GOT3 (cell line): ENCODE results near the gene PRKAG2.

ENCODE experiments used
- DNase-seq: peaks from one replicate; lab custom pipeline; 2025; ENCODE audit warnings: mixed read lengths; lab: John Stamatoyannopoulos, UW

The PRKAG2 gene

GRCh38 chr7:151726652-151727578 is 150.0 kb downstream of the PRKAG2 start:
- DNase-seq = no peak

- no peak for DNase-seq
Measured at GRCh38 chr7:151725844-151726651, 150.9 kb downstream of the PRKAG2 start.

DNA sequence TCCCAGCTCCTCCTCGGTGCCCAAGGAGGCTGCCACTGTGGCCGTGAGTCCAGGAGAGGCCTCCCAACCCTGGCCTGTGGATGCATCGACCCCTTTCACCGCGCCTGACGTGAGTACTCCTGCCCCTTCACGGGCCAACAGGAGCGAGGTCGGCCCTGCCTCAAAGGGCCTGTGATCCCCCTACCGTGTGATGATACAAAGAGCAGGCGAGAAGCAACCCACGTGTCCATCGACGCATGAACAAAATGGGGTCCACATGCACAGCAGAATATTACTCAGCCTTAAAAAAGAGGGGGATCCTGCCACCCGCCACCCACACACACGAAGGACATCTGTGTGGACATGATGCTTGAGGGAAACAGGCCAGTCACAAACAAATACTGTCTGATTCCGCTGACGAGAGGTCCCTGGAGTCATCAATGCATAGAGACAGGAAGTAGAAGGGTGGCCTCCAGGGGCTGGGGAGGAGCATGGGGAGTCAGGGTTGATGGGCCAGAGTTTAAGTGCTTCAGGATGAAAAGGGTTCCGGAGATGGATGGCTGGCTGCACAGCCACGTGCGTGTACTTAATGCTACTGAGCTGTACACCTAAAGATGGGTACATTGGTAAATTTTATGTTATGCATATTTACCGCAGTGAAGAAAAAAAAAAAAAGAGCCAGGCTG is 151.9 kb downstream of the PRKAG2 start:
- no peak for DNase-seq

DNA sequence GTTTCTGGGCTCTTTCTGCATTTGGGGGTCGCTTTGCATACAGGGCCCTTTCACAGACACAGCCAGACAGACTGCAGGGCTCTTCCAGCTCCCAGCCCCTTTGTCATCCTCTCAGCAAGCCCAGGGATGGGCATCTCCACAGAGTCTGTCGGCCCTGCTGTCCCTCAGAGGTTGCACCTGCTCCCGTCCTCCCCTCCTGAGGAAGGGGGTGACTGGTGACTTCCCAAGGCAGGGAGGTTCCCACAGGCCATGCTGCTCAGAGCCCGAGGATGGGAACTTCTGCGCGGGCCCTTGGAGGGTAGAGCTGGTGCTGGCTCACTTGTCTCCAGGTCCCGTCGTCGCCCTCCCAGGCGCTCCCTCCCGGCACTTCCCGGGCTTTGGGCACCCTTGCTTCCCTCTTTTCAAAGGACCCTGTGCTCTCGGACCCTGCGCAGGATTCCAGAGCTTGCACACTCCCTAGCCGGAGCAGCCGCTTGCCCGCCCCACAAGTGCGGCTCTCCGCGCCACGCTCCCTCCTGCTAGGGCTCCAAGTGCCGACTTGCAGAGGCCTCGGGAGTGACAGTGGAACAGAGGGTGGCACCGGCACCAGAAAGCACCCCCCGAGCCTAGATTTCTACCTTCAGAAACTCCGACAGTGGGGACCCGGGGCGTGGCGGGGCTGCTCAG is 152.5 kb downstream of the PRKAG2 start:
- DNase-seq = no peak

- no peak for DNase-seq
Measured at GRCh38 chr7:151723321-151723720, 153.6 kb downstream of the PRKAG2 start.

GRCh38 chr7:151722533-151722932 is 154.4 kb downstream of the PRKAG2 start:
- DNase-seq = no peak

DNA sequence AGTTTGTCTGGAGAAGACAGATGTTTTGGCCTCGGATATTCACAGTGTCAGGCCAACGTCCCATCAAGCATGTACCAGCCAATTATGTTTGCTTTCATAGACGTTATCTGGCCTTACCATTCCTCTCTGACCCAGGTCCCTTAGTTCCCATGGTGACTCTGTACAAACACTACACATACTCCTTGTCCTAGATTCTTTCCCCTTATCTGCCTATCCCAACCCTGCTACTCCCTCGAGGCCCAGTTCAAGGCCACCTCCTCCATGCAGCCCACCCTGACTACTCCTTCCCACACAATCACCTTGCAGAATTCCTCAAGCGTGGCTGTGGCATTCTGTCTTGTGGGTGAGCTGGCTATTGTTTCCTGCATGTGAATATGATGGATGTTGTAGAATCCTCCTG is 155.2 kb downstream of the PRKAG2 start:
- DNase-seq = no peak

GRCh38 chr7:151721236-151721635 is 155.7 kb downstream of the PRKAG2 start:
- DNase-seq = no peak

GRCh38 chr7:151720280-151720679 is 156.6 kb downstream of the PRKAG2 start:
- no peak for DNase-seq

DNA sequence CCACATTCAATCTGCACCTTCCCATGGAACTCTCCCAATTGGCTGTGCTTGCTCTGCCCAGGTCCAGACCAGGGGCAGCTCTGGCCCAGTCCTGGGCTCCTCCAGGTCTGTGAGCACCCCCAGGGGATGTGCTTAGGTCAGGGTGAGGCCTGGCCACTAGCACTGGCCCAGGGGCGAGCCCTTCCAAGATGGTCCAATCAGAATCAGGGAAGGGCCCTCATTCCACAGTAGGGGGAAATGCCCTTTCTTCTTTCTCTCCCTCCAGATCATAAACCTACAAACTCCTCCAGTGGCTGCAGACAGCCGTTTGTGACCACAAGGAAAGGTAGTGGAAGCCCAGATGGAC is 157.0 kb downstream of the PRKAG2 start:
- DNase-seq = no peak

DNA sequence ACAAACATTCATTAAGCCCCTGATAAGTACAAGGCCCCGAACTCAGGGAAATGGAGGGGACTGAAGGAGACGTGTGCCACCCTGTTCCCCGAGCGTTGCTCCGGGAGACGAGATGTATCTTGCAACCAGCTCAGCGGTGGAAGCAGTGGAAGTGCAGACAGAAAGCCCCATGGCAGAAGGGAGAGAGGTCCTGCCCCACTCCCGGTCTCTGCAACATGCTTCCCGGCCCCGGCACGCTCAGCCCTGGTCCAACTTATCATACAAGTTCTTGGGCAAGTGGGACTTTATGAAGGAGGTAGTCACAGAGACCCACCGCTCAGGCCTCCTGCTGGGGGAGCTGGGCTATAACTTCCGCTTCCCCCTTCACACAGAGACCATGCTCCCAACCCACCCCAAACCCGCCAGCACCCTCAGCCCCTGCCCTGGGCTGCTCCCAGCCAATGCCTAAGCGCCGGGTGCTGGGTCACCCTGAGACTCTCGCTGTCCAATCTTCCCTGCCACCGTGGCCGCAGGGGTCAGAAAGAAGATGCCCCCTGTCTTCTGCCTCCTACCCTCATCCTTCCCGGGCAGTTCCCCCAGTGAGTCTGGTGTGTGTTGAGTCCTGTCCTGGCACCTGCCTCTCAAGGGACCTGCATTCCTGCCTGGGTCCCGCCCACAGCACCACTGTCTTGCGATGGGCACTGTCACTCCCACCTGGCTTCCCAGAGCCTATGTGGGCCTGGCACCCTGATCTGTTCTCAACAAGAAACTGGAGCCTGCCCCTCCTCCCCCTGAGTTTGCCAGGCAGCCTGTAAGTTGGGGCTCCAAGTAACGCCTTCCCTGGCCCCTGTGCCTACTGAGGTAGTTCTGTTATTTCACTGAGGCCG is 157.7 kb downstream of the PRKAG2 start:
- no peak for DNase-seq

GRCh38 chr7:151717918-151718317 is 159.0 kb downstream of the PRKAG2 start:
- DNase-seq = no peak

DNA sequence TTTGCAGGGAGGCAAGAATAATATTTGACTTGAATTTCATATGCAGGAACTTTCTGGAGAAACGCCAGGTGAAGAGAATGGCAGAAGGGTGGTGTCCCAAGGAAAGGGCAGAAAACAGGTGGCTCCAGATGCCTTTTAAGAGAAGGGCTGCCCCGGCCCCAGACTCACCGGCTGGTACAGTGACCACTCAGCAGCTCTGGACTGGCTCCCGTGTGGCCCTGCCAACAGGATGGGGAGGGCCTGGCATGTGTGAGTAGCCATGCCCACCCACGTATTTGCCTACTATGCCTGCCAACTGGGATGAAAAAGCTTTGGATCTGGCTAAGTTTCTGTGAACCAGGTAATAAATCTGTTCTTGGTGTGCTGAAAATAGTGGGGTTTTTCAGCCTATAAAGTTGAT is 159.5 kb downstream of the PRKAG2 start:
- DNase-seq = no peak

- DNase-seq = no peak
Measured at GRCh38 chr7:151716323-151716722, 160.6 kb downstream of the PRKAG2 start.

DNA sequence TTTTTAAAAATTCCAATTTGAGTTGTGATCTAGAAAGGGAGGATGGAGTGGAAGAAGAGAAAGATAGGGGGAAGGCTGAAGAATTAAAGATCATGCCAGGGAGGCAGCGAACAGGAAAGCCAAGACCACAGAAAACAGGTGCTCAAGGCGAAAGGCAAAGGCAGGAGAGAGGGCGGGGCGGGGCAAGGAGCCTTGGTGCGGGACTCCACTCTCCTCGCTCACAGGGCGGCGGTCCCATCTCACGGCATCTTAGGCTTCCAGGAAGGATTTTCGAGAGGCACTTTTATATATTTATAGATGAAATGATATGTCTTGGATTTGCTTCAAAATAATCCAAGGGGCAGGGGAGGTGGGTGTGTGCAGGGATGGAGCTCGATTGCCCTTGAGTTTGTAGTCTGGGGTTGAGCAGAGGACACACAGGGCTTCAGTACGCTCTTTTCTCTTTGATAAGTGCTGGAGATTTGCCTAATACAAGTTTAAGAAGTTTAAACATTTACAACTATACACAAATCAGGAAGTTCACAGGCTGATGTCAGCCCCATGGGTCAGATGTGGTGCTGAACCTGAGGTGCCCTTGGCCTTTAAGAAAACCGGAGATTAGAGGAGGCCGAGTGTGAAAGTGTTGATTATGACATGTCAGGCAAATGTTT is 161.1 kb downstream of the PRKAG2 start:
- no peak for DNase-seq

GRCh38 chr7:151714201-151714600 is 162.7 kb downstream of the PRKAG2 start:
- DNase-seq = no peak

GRCh38 chr7:151712810-151713125 is 164.1 kb downstream of the PRKAG2 start:
- no peak for DNase-seq

GRCh38 chr7:151711906-151712809 is 164.8 kb downstream of the PRKAG2 start:
- DNase-seq = no peak

- DNase-seq = no peak
Measured at GRCh38 chr7:151711435-151711872, 165.5 kb downstream of the PRKAG2 start.
